Suprapubic skin (tissue), 3 donors: Measurements from ENCODE around the gene TNFRSF13B.

Experiments
- CTCF ChIP-seq, 2 donors: fragments of 200-600 bp in 1 of 2; fragments of 450-650 bp in 1 of 2; sonication (generic) in 1 of 2; IDR thresholded peaks; one replicate each; pipeline ENCODE4 v1.5.1; 2016 to 2019; ENCODE audit warnings: antibody characterized with exemption in 2 of 2, mild to moderate bottlenecking in 1 of 2, moderate library complexity in 1 of 2
- POLR2A ChIP-seq, 2 donors: fragments of 450-650 bp; IDR thresholded peaks; one replicate each; pipeline ENCODE4 v1.6.1; 2017; ENCODE audit warnings: antibody characterized with exemption in 2 of 2, mild to moderate bottlenecking in 2 of 2, moderate library complexity in 2 of 2

GRCh38 chr17:16938496-16939207 is 33.3 kb downstream of the TNFRSF13B start:
- TF ChIP-seq CTCF (IDR thresholded peaks at IDR 0.05) (no peak), POLR2A (IDR thresholded peaks at IDR 0.05) (no peak)
